CD4-positive, CD25-positive, alpha-beta regulatory T cell (primary cell): ENCODE data around the gene UGT1A9. TPM values are rescaled to one million over a fixed set of nuclear protein-coding genes. Genes with fewer than 3 reads are reported as not detected.

Experiments used
- ATAC-seq, 2 donors: fragments of 150-1000 bp; cut with Tn5 transposase; one replicate each; pipeline ENCODE4 v1.10.0; 2021; ENCODE audit warnings: low read depth in 2 of 2, moderate number of reproducible peaks in 2 of 2, moderate library complexity in 1 of 2
- DNase-seq, 3 donors: peaks; one replicate each; pipeline versions ENCODE4 v3.0.0 to v3.0.0-alpha.2; 2012 to 2022; ENCODE audit warnings: mixed read lengths in 1 of 3
- H3K27ac ChIP-seq: one replicate; pipeline ENCODE4 v1.7.0; 2013; ENCODE audit warnings: mild to moderate bottlenecking, low read length; ENCODE audit not compliant: insufficient read depth, poor library complexity, severe bottlenecking
- H3K27me3 ChIP-seq: one replicate; pipeline ENCODE4 v1.7.0; 2013; ENCODE audit warnings: low read length; ENCODE audit not compliant: control insufficient read depth, insufficient read depth
- H3K36me3 ChIP-seq: one replicate; pipeline ENCODE4 v1.7.0; 2013; ENCODE audit warnings: mild to moderate bottlenecking, low read length, moderate library complexity; ENCODE audit not compliant: control insufficient read depth, insufficient read depth
- H3K4me1 ChIP-seq: 2 replicates; pipeline ENCODE4 v1.7.0; 2013; ENCODE audit warnings: mild to moderate bottlenecking, low read length; ENCODE audit not compliant: insufficient read depth, control insufficient read depth, poor library complexity, severe bottlenecking
- H3K4me3 ChIP-seq: one replicate; pipeline ENCODE4 v1.7.0; 2013; ENCODE audit warnings: low read depth, mild to moderate bottlenecking, low read length, moderate library complexity
- H3K9me3 ChIP-seq, 2 experiments: 1 replicate in 1 of 2; 2 replicates in 1 of 2; pipeline ENCODE4 v1.7.0; 2013; ENCODE audit warnings: low read length in 2 of 2, mild to moderate bottlenecking in 1 of 2, moderate library complexity in 1 of 2; ENCODE audit not compliant: control insufficient read depth in 2 of 2
- H3K27ac Mint-ChIP-seq, 3 donors: one replicate each; pipeline ENCODE4 v1.8.0; 2020 to 2022; ENCODE audit warnings: mild to moderate bottlenecking in 3 of 3, mixed read lengths in 3 of 3, moderate library complexity in 2 of 3
- H3K27me3 Mint-ChIP-seq: one replicate; pipeline ENCODE4 v1.8.0; 2022; ENCODE audit warnings: mild to moderate bottlenecking, mixed read lengths
- H3K36me3 Mint-ChIP-seq: one replicate; pipeline ENCODE4 v1.8.0; 2020; ENCODE audit warnings: mixed read lengths
- H3K4me1 Mint-ChIP-seq, 4 donors: one replicate each; pipeline ENCODE4 v1.8.0; 2020 to 2022; ENCODE audit warnings: mixed read lengths in 4 of 4, mild to moderate bottlenecking in 1 of 4
- H3K4me3 Mint-ChIP-seq, 4 donors: one replicate each; pipeline ENCODE4 v1.8.0; 2020 to 2022; ENCODE audit warnings: mild to moderate bottlenecking in 4 of 4, mixed read lengths in 4 of 4, moderate library complexity in 3 of 4
- H3K9me3 Mint-ChIP-seq, 7 donors: one replicate each; pipeline ENCODE4 v1.8.0; 2020 to 2022; ENCODE audit warnings: mixed read lengths in 7 of 7, mild to moderate bottlenecking in 3 of 7, moderate library complexity in 2 of 7
- polyA plus RNA-seq, 4 donors: library from polyadenylated mRNA; unstranded; fragments of 300-500 nt; fragmentation: Illumina TruSeq; gene quantifications; one replicate each; pipeline ENCODE4 v1.2.3, GENCODE V29; 2021
- total RNA-seq: library from RNA; stranded (reverse); gene quantifications from one replicate; pipeline ENCODE4 v1.2.3, GENCODE V29; 2022

The UGT1A9 gene
- total and polyA plus RNA-seq, 5 donors from 2014 or later, result not detected

GRCh38 chr2:233794128-233794658, 122.5 kb downstream of the UGT1A9 start:
- H3K9me3 ChIP-seq, result no peaks in the 10 kb centered on the region
- no peak overlapping the region for H3K4me3 Mint-ChIP-seq
- no peaks in the 10 kb centered on the region for H3K36me3 Mint-ChIP-seq
- ATAC-seq (no peak), DNase-seq (no peak)
- H3K4me1 ChIP-seq, result no peaks in the 10 kb centered on the region
- H3K4me3 ChIP-seq, result no peak overlapping the region
- no peaks in the 10 kb centered on the region for H3K27me3 ChIP-seq
- H3K4me1 Mint-ChIP-seq, result peaks cover 0 to 5% (median under 1%) of the 10 kb centered on the region in 4 donors
- H3K27me3 Mint-ChIP-seq, result peaks cover 6% of the 10 kb centered on the region
- H3K27ac Mint-ChIP-seq, result no peak overlapping the region
- H3K36me3 ChIP-seq, result no peaks in the 10 kb centered on the region
- H3K27ac ChIP-seq, result no peak overlapping the region
- H3K9me3 Mint-ChIP-seq, result no peaks in the 10 kb centered on the region

GRCh38 chr2:233795735-233796171, 124.1 kb downstream of the UGT1A9 start:
- H3K27ac Mint-ChIP-seq, result no peak overlapping the region
- H3K9me3 Mint-ChIP-seq, result peaks cover 0 to 4% (median 0%) of the 10 kb centered on the region in 7 donors
- no peaks in the 10 kb centered on the region for H3K27me3 ChIP-seq
- no peaks in the 10 kb centered on the region for H3K4me1 ChIP-seq
- H3K4me1 Mint-ChIP-seq, result peaks cover 0 to under 1% (median 0%) of the 10 kb centered on the region in 4 donors
- no peak overlapping the region for H3K4me3 ChIP-seq
- H3K36me3 Mint-ChIP-seq, result no peaks in the 10 kb centered on the region
- no peaks in the 10 kb centered on the region for H3K36me3 ChIP-seq
- DNase-seq, result no peak
- H3K27ac ChIP-seq, result no peak overlapping the region
- H3K27me3 Mint-ChIP-seq, result peaks cover 4% of the 10 kb centered on the region
- H3K4me3 Mint-ChIP-seq, result no peak overlapping the region
- H3K9me3 ChIP-seq, result no peaks in the 10 kb centered on the region
- ATAC-seq, result no peak

GRCh38 chr2:233796254-233796653, 124.6 kb downstream of the UGT1A9 start:
- Histone ChIP-seq H3K36me3 (no peaks in the 10 kb centered on the region), H3K4me3 (no peak overlapping the region), H3K27me3 (no peaks in the 10 kb centered on the region), H3K4me1 (no peaks in the 10 kb centered on the region), H3K27ac (no peak overlapping the region), H3K9me3 (no peaks in the 10 kb centered on the region)
- no peak for ATAC-seq
- H3K4me1 Mint-ChIP-seq, result no peaks in the 10 kb centered on the region
- H3K36me3 Mint-ChIP-seq, result no peaks in the 10 kb centered on the region
- DNase-seq, result no peak
- no peak overlapping the region for H3K27ac Mint-ChIP-seq
- peaks cover 0 to 4% (median 0%) of the 10 kb centered on the region in 7 donors for H3K9me3 Mint-ChIP-seq
- no peak overlapping the region for H3K4me3 Mint-ChIP-seq
- peaks cover 4% of the 10 kb centered on the region for H3K27me3 Mint-ChIP-seq

GRCh38 chr2:233798335-233799086, 126.8 kb downstream of the UGT1A9 start:
- no peaks in the 10 kb centered on the region for H3K36me3 ChIP-seq
- Mint-ChIP-seq H3K27ac (no peak overlapping the region), H3K36me3 (no peaks in the 10 kb centered on the region), H3K4me1 (no peaks in the 10 kb centered on the region), H3K27me3 (peaks cover 4% of the 10 kb centered on the region), H3K9me3 (peaks cover 0 to 4% (median 0%) of the 10 kb centered on the region in 7 donors), H3K4me3 (no peak overlapping the region)
- DNase-seq, result no peak
- no peak for ATAC-seq
- no peak overlapping the region for H3K27ac ChIP-seq
- no peaks in the 10 kb centered on the region for H3K27me3 ChIP-seq
- no peak overlapping the region for H3K4me3 ChIP-seq
- H3K9me3 ChIP-seq, result no peaks in the 10 kb centered on the region
- no peaks in the 10 kb centered on the region for H3K4me1 ChIP-seq

- Histone ChIP-seq H3K4me3 (no peak overlapping the region), H3K36me3 (no peaks in the 10 kb centered on the region), H3K27me3 (no peaks in the 10 kb centered on the region), H3K27ac (no peak overlapping the region), H3K4me1 (no peaks in the 10 kb centered on the region), H3K9me3 (no peaks in the 10 kb centered on the region)
- Mint-ChIP-seq H3K36me3 (no peaks in the 10 kb centered on the region), H3K27ac (no peak overlapping the region), H3K27me3 (peaks cover 4% of the 10 kb centered on the region), H3K4me3 (no peak overlapping the region), H3K9me3 (peaks cover 0 to 4% (median 0%) of the 10 kb centered on the region in 7 donors), H3K4me1 (no peaks in the 10 kb centered on the region)
- DNase-seq (no peak), ATAC-seq (no peak)
Measured at GRCh38 chr2:233799087-233799665, 127.5 kb downstream of the UGT1A9 start.

GRCh38 chr2:233799716-233800115, 128.0 kb downstream of the UGT1A9 start:
- no peaks in the 10 kb centered on the region for H3K4me1 Mint-ChIP-seq

GRCh38 chr2:233800208-233800607, 128.5 kb downstream of the UGT1A9 start:
- H3K36me3 ChIP-seq, result no peaks in the 10 kb centered on the region
- Mint-ChIP-seq H3K36me3 (no peaks in the 10 kb centered on the region), H3K27ac (no peak overlapping the region), H3K4me1 (no peaks in the 10 kb centered on the region), H3K9me3 (peaks cover 0 to 4% (median 0%) of the 10 kb centered on the region in 7 donors), H3K4me3 (no peak overlapping the region), H3K27me3 (peaks cover 7% of the 10 kb centered on the region)
- ATAC-seq (no peak), DNase-seq (no peak)
- H3K27me3 ChIP-seq, result peaks cover 3% of the 10 kb centered on the region
- H3K4me3 ChIP-seq, result no peak overlapping the region
- H3K27ac ChIP-seq, result no peak overlapping the region
- H3K4me1 ChIP-seq, result no peaks in the 10 kb centered on the region
- H3K9me3 ChIP-seq, result no peaks in the 10 kb centered on the region

More at GRCh38 chr2:233799716-233800115, 128.0 kb downstream of the UGT1A9 start:
- H3K9me3 ChIP-seq, result no peaks in the 10 kb centered on the region
- no peak overlapping the region for H3K27ac ChIP-seq
- no peak for DNase-seq
- no peaks in the 10 kb centered on the region for H3K36me3 ChIP-seq
- Mint-ChIP-seq H3K9me3 (peaks cover 0 to 4% (median 0%) of the 10 kb centered on the region in 7 donors), H3K4me3 (no peak overlapping the region), H3K27me3 (peaks cover 4% of the 10 kb centered on the region), H3K27ac (no peak overlapping the region), H3K36me3 (no peaks in the 10 kb centered on the region)
- H3K27me3 ChIP-seq, result no peaks in the 10 kb centered on the region
- no peaks in the 10 kb centered on the region for H3K4me1 ChIP-seq
- no peak overlapping the region for H3K4me3 ChIP-seq
- ATAC-seq, result no peak
